Measurements from ENCODE around the gene FUT7.

FUT7 gene

GRCh38 chr9:136980669-136981478 is 51.0 kb downstream of the FUT7 start:
- DNase-seq: no peak
